Natural killer cell (primary cell): ENCODE data around the gene HOXA2. TPM values are rescaled to one million over a fixed set of nuclear protein-coding genes. Genes with fewer than 3 reads are reported as not detected.

Experiments
- ATAC-seq, 3 donors: fragments of 150-1000 bp in 2 of 3; fragments of 200-7000 bp in 1 of 3; cut with Tn5 transposase; 1 replicate in 1 of 3; 2 replicates in 2 of 3; pipeline ENCODE4 v1.10.0; 2021; ENCODE audit warnings: mild to moderate bottlenecking in 2 of 3, moderate library complexity in 2 of 3
- DNase-seq, 2 donors: peaks; one replicate each; pipeline versions ENCODE4 v3.0.0 to v3.0.0-alpha.2; 2013 to 2021; ENCODE audit warnings: mixed read lengths in 1 of 2
- H3K27ac ChIP-seq: one replicate; pipeline ENCODE4 v1.5.1; 2013; ENCODE audit warnings: mild to moderate bottlenecking, low read length
- H3K27me3 ChIP-seq: one replicate; pipeline ENCODE4 v1.6.1; 2013; ENCODE audit warnings: low read length; ENCODE audit not compliant: control insufficient read depth, insufficient read depth
- H3K36me3 ChIP-seq: one replicate; pipeline ENCODE4 v1.6.1; 2013; ENCODE audit warnings: low read length; ENCODE audit not compliant: control insufficient read depth, insufficient read depth
- H3K4me1 ChIP-seq: one replicate; pipeline ENCODE4 v1.6.1; 2013; ENCODE audit warnings: low read length; ENCODE audit not compliant: control insufficient read depth, insufficient read depth
- H3K4me3 ChIP-seq: one replicate; pipeline ENCODE4 v1.5.1; 2013; ENCODE audit warnings: low read length
- H3K9me3 ChIP-seq: one replicate; pipeline ENCODE4 v1.6.1; 2013; ENCODE audit warnings: low read length; ENCODE audit not compliant: control insufficient read depth, insufficient read depth
- H3K27ac Mint-ChIP-seq, 2 donors: one replicate each; pipeline ENCODE4 v1.8.0; 2022; ENCODE audit warnings: mild to moderate bottlenecking in 2 of 2, mixed read lengths in 2 of 2, moderate library complexity in 1 of 2
- H3K27me3 Mint-ChIP-seq, 2 donors: one replicate each; pipeline ENCODE4 v1.8.0; 2022; ENCODE audit warnings: low read depth in 2 of 2, mixed read lengths in 2 of 2
- H3K36me3 Mint-ChIP-seq: one replicate; pipeline ENCODE4 v1.8.0; 2022; ENCODE audit warnings: mixed read lengths
- H3K4me1 Mint-ChIP-seq, 2 donors: one replicate each; pipeline ENCODE4 v1.8.0; 2022; ENCODE audit warnings: mixed read lengths in 2 of 2
- H3K4me3 Mint-ChIP-seq: one replicate; pipeline ENCODE4 v1.8.0; 2022; ENCODE audit warnings: mild to moderate bottlenecking, moderate library complexity, mixed read lengths
- H3K9me3 Mint-ChIP-seq, 2 donors: one replicate each; pipeline ENCODE4 v1.8.0; 2022; ENCODE audit warnings: mixed read lengths in 2 of 2
- CTCF ChIP-seq: fragments of 200-600 bp; IDR thresholded peaks from one replicate; pipeline ENCODE4 v1.8.0; 2022; ENCODE audit warnings: antibody characterized with exemption
- WGBS: methylation state at CpG from one replicate; pipeline ENCODE4 v1.1.7; 2013; ENCODE audit warnings: missing lambda C conversion rate; ENCODE audit not compliant: insufficient coverage; 5-methylcytosine and 5-hydroxymethylcytosine counted together
- intact Hi-C: fragments of 100-400 bp; cut with micrococcal nuclease; formaldehyde crosslinking; loops from one replicate; pipeline ENCODE4 v1.14.2; 2022
- total RNA-seq, 4 donors: library from RNA; stranded (reverse); fragments of 120-200 nt in 1 of 4; gene quantifications; one replicate each; pipeline versions ENCODE4 v1.2.3 to v1.2.4, GENCODE V29; 2013 to 2022

Gene HOXA2
- total RNA-seq, 3 donors from 2014 or later (not counting 1 experiment from before 2014, with no cell fraction given): not detected

GRCh38 chr7:27143023-27143949, 40.8 kb upstream of the HOXA2 start, which contains the start of gene HOXA5:
TSS of gene HOXA5 (minus strand) at chr7:27143681. CDS start at chr7:27143607, 74 bp downstream.
- no peaks in the 10 kb centered on the region for H3K9me3 Mint-ChIP-seq
- H3K9me3 ChIP-seq: no peaks in the 10 kb centered on the region
- no peaks in the 10 kb centered on the region for H3K36me3 Mint-ChIP-seq
- peaks cover 0 to 14% of the 10 kb centered on the region in 2 donors for H3K4me1 Mint-ChIP-seq
- peak within 1 kb of the TSS; percentile 76 for H3K4me3 Mint-ChIP-seq
- no peaks in the 10 kb centered on the region for H3K36me3 ChIP-seq
- no peak for TF ChIP-seq CTCF
- intact Hi-C loops: no loop called here
- H3K4me3 ChIP-seq: no peak within 1 kb of the TSS
- peak within 1 kb of the TSS in 1 of 2 donors; percentile 57 for H3K27ac Mint-ChIP-seq
- DNase-seq (peak in 1 of 2 donors; percentile 18), ATAC-seq (peak; percentile 72 to 87 (median 80))
- H3K4me1 ChIP-seq: peaks cover 16% of the 10 kb centered on the region
- peaks cover 46 to 52% of the 10 kb centered on the region in 2 donors for H3K27me3 Mint-ChIP-seq
- H3K27me3 ChIP-seq: peaks cover 16% of the 10 kb centered on the region
- H3K27ac ChIP-seq: no peak within 1 kb of the TSS
- WGBS: 83% methylated on average over 86 of the region's 86 CpGs

GRCh38 chr7:27142580-27143022, 40.1 kb upstream of the HOXA2 start:
- peaks cover 9% of the 10 kb centered on the region for H3K4me1 ChIP-seq
- H3K27me3 Mint-ChIP-seq: peaks cover 45 to 58% of the 10 kb centered on the region in 2 donors
- intact Hi-C loops: no loop called here
- H3K4me1 Mint-ChIP-seq: peaks cover 0 to 10% of the 10 kb centered on the region in 2 donors
- 86% methylated on average over 27 of the region's 29 CpGs for WGBS
- ATAC-seq: no peak
- H3K36me3 Mint-ChIP-seq: no peaks in the 10 kb centered on the region
- no peak overlapping the region for H3K4me3 ChIP-seq
- H3K9me3 Mint-ChIP-seq: no peaks in the 10 kb centered on the region
- H3K27me3 ChIP-seq: peaks cover 14% of the 10 kb centered on the region
- no peak for TF ChIP-seq CTCF
- H3K4me3 Mint-ChIP-seq: peak overlapping the region; percentile 76
- no peak for DNase-seq
- H3K27ac Mint-ChIP-seq: peak overlapping the region in 1 of 2 donors; percentile 57
- no peaks in the 10 kb centered on the region for H3K9me3 ChIP-seq
- H3K27ac ChIP-seq: no peak overlapping the region
- H3K36me3 ChIP-seq: no peaks in the 10 kb centered on the region

GRCh38 chr7:27141923-27142579, 39.6 kb upstream of the HOXA2 start:
- 90% methylated on average over 30 of the region's 30 CpGs for WGBS
- no peak for DNase-seq
- peaks cover 8% of the 10 kb centered on the region for H3K27me3 ChIP-seq
- no peaks in the 10 kb centered on the region for H3K9me3 Mint-ChIP-seq
- peak overlapping the region; percentile 76 for H3K4me3 Mint-ChIP-seq
- peak overlapping the region in 1 of 2 donors; percentile 57 for H3K27ac Mint-ChIP-seq
- no peaks in the 10 kb centered on the region for H3K9me3 ChIP-seq
- H3K4me1 ChIP-seq: peaks cover 4% of the 10 kb centered on the region
- H3K27me3 Mint-ChIP-seq: peaks cover 45 to 60% of the 10 kb centered on the region in 2 donors
- intact Hi-C loops: no loop called here
- H3K4me1 Mint-ChIP-seq: peaks cover 0 to 10% of the 10 kb centered on the region in 2 donors
- H3K36me3 Mint-ChIP-seq: no peaks in the 10 kb centered on the region
- no peak overlapping the region for H3K27ac ChIP-seq
- H3K4me3 ChIP-seq: no peak overlapping the region
- ATAC-seq: no peak
- no peak for TF ChIP-seq CTCF
- no peaks in the 10 kb centered on the region for H3K36me3 ChIP-seq
